Lung microvascular endothelial cell (primary cell): ENCODE data around the gene TAPBP. TPM values are rescaled to one million over a fixed set of nuclear protein-coding genes. Genes with fewer than 3 reads are reported as not detected.

Source experiments
- total RNA-seq: library from RNA; depleted of rRNA; stranded (reverse); fragments of >200 nt; gene quantifications from 2 replicates; pipeline ENCODE4 v1.2.1, GENCODE V29; 2014

Gene TAPBP
- total RNA-seq, 1 donor from 2014 or later = 57.7 TPM

Other genes starting within 250 kb of the TAPBP start
- 3.0 and 10.5 TPM in 2 replicates for gene HLA-DPA1, start 240.4 kb downstream of the TAPBP start, total RNA-seq
- gene HLA-DPB1, start 238.1 kb downstream of the TAPBP start, total RNA-seq = 7.3 and 12.2 TPM in 2 replicates
- under 0.01 and 0.20 TPM in 2 replicates for gene COL11A2, start 121.6 kb downstream of the TAPBP start, total RNA-seq
- gene RXRB, start 113.4 kb downstream of the TAPBP start, total RNA-seq = 15.5 and 18.3 TPM in 2 replicates
- 79.8 and 95.2 TPM in 2 replicates for gene SLC39A7, start 113.2 kb downstream of the TAPBP start, total RNA-seq
- gene HSD17B8, start 109.4 kb downstream of the TAPBP start, total RNA-seq = 7.0 and 8.5 TPM in 2 replicates
- gene RING1, start 105.6 kb downstream of the TAPBP start, total RNA-seq = 14.4 and 22.8 TPM in 2 replicates
- 20.9 and 26.6 TPM in 2 replicates for gene VPS52, start 42.2 kb downstream of the TAPBP start, total RNA-seq
- gene RPS18, start 42.0 kb downstream of the TAPBP start, total RNA-seq = 4,351 and 4,512 TPM in 2 replicates
- gene B3GALT4, start 37.0 kb downstream of the TAPBP start, total RNA-seq = 4.1 and 6.5 TPM in 2 replicates
- gene WDR46, start 24.8 kb downstream of the TAPBP start, total RNA-seq = 55.4 and 58.5 TPM in 2 replicates
- 30.3 and 34.1 TPM in 2 replicates for gene PFDN6, start 24.5 kb downstream of the TAPBP start, total RNA-seq
- gene RGL2, start 15.1 kb downstream of the TAPBP start, total RNA-seq = 31.8 and 53.0 TPM in 2 replicates
- 11.3 and 20.0 TPM in 2 replicates for gene ZBTB22, start 3.7 kb upstream of the TAPBP start, total RNA-seq
- 29.2 and 35.9 TPM in 2 replicates for gene DAXX, start 8.9 kb upstream of the TAPBP start, total RNA-seq
- gene KIFC1, start 77.7 kb upstream of the TAPBP start, total RNA-seq = 4.2 and 9.4 TPM in 2 replicates
- gene PHF1, start 96.9 kb upstream of the TAPBP start, total RNA-seq = 5.4 and 9.7 TPM in 2 replicates
- gene CUTA, start 104.0 kb upstream of the TAPBP start, total RNA-seq = 52.3 and 89.5 TPM in 2 replicates
- 1.3 and 1.6 TPM in 2 replicates for gene SYNGAP1, start 106.0 kb upstream of the TAPBP start, total RNA-seq
- gene ZBTB9, start 140.5 kb upstream of the TAPBP start, total RNA-seq = 3.1 and 5.8 TPM in 2 replicates